Measurements from ENCODE around the gene VMP1.
"Not testable (repeated sequence)": the region's sequence is repeated elsewhere in the genome, so short reads cannot be mapped to it uniquely, and the experiment has no call there.

The VMP1 gene

DNA sequence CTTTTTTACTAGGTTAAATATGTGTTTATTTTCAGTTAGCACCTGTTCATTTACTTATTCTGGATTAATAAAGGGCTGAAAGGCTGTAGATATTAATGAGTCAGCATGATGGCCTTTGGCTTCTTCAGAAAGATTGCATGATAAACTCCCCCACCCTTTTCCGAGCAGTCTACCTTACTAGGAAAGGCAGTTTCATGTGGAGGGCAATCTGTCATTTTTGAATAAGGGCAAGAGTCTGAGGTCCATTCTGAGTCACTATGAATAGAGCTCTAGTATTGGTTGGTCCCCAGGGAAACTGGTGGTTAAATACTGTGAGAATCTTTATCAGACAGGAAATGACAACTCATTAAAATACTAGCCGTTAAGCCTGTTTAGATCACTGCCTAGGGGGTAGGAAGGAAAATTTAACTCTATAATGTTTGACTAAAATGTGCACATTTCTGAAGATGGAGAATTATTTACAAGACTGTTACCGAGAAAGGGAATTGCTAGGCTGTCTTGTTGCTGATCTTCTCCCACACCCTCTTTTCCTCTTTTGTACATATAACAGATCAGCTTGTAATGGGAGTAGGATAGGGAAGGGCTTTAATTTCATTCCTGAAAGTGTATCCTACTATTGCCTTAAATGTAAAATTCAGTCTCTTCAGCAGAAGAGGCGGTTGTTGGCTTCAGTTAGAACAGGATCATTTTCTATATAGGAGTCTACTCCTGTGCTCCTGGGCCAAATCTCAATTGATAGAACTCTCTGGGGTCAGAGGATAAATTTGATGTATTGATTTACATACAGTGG is 122.0 kb downstream of the VMP1 start:
- H3K27ac ChIP-seq (ENCODE audit: low read depth, low read length): no peak overlapping the region
- H3K4me1 ChIP-seq (ENCODE audit: insufficient read depth, low read length): peaks cover 35% of the 10 kb centered on the region
- H3K9ac ChIP-seq (ENCODE audit: low read depth, low read length): no peak overlapping the region

DNA sequence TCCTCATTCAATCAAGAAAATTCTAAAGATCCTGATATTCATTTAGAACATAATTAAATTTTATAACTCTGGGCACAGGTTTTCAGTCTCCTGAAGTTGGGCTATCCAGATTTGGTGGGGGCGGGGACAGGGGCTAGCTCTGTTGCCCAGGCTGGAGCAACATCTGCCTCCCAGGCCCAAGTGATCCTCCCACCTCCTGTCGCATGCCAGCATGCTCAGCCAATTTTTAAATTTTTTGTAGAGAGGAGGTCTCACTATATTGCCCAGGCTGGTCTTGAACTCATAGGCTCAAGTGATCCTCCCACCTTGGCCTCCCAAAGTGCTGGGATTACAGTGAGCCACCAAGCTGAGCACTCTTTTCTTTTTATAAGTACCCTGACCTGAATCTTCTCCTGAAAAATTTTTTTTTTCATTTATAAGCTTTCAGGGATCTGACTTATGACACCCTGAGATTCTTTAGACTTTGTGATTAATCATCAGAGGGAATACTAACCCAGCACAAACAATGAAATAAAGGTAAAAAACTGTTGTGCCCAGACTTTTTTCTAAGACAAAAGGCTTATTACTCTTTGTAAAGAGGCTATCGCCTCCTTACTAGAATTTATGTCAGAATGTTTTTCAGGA is 122.7 kb downstream of the VMP1 start:
- no peak overlapping the region for H3K27ac ChIP-seq (ENCODE audit: low read depth, low read length)
- H3K36me3 ChIP-seq (ENCODE audit: insufficient read depth, low read length): no peaks in the 10 kb centered on the region
- H3K9ac ChIP-seq (ENCODE audit: low read depth, low read length): no peak overlapping the region
- H3K27me3 ChIP-seq (ENCODE audit: insufficient read depth, low read length): no peaks in the 10 kb centered on the region
- 91% methylated on average over 2 of the region's 3 CpGs for WGBS
- H3K4me1 ChIP-seq (ENCODE audit: insufficient read depth, low read length): peaks cover 35% of the 10 kb centered on the region
- H3K4me3 ChIP-seq (ENCODE audit: low read length): no peak overlapping the region
- H3K9me3 ChIP-seq (ENCODE audit: insufficient read depth, low read depth, low read length): no peaks in the 10 kb centered on the region

More for the DNA sequence above, 122.0 kb downstream of the VMP1 start:
- Histone ChIP-seq H3K36me3 (ENCODE audit: insufficient read depth, low read length) (no peaks in the 10 kb centered on the region), H3K9me3 (ENCODE audit: insufficient read depth, low read depth, low read length) (no peaks in the 10 kb centered on the region), H3K27me3 (ENCODE audit: insufficient read depth, low read length) (no peaks in the 10 kb centered on the region), H3K4me3 (ENCODE audit: low read length) (no peak overlapping the region)
- WGBS: 87% methylated on average over 2 of the region's 4 CpGs

DNA sequence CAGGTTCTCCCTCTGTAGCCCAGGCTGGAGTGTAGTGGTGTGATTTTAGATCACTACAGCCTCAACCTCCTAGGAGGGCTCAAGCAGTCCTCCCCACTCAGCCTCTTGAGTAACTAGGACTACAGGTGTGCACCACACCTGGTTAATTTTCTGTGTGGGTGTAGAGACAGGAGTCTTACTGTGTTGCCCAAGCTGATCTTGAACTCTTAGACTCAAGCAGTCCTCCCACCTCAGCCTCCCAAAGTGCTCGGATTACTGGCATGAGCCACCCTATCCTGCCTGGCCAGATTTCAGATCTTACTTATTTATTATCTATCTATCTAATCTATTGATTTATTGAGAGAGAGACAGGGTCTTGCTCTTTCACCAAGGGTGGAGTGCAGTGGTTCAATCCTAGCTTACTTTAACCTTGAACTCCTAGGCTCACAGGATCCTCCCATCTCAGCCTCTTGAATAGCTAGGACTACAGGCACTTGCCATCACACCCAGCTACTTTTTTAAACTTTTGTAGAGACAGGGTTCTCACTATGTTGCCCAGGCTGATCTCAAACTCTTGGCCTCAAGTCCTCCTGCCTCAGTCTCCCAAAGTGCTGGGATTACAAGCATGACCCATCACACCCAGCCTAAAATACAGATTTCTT is 123.5 kb downstream of the VMP1 start:
- no peak overlapping the region for H3K9ac ChIP-seq (ENCODE audit: low read depth, low read length)
- WGBS: 75% methylated on average over 1 of the region's 1 CpG
- no peaks in the 10 kb centered on the region for H3K27me3 ChIP-seq (ENCODE audit: insufficient read depth, low read length)
- peaks cover 28% of the 10 kb centered on the region for H3K4me1 ChIP-seq (ENCODE audit: insufficient read depth, low read length)
- no peaks in the 10 kb centered on the region for H3K9me3 ChIP-seq (ENCODE audit: insufficient read depth, low read depth, low read length)
- H3K4me3 ChIP-seq (ENCODE audit: low read length): no peak overlapping the region
- H3K27ac ChIP-seq (ENCODE audit: low read depth, low read length): no peak overlapping the region
- H3K36me3 ChIP-seq (ENCODE audit: insufficient read depth, low read length): no peaks in the 10 kb centered on the region

GRCh38 chr17:59832883-59833379 is 125.5 kb downstream of the VMP1 start:
- no peak overlapping the region for H3K9ac ChIP-seq (ENCODE audit: low read depth, low read length)
- H3K4me3 ChIP-seq (ENCODE audit: low read length): no peak overlapping the region
- WGBS: 83% methylated on average over 4 of the region's 4 CpGs
- H3K27me3 ChIP-seq (ENCODE audit: insufficient read depth, low read length): no peaks in the 10 kb centered on the region
- H3K36me3 ChIP-seq (ENCODE audit: insufficient read depth, low read length): no peaks in the 10 kb centered on the region
- 0 out of 2 replicates have a peak overlapping the region, but pooled peaks have one; percentile 5 for H3K27ac ChIP-seq (ENCODE audit: low read depth, low read length)
- H3K4me1 ChIP-seq (ENCODE audit: insufficient read depth, low read length): peaks cover 18% of the 10 kb centered on the region
- no peaks in the 10 kb centered on the region for H3K9me3 ChIP-seq (ENCODE audit: insufficient read depth, low read depth, low read length)

DNA sequence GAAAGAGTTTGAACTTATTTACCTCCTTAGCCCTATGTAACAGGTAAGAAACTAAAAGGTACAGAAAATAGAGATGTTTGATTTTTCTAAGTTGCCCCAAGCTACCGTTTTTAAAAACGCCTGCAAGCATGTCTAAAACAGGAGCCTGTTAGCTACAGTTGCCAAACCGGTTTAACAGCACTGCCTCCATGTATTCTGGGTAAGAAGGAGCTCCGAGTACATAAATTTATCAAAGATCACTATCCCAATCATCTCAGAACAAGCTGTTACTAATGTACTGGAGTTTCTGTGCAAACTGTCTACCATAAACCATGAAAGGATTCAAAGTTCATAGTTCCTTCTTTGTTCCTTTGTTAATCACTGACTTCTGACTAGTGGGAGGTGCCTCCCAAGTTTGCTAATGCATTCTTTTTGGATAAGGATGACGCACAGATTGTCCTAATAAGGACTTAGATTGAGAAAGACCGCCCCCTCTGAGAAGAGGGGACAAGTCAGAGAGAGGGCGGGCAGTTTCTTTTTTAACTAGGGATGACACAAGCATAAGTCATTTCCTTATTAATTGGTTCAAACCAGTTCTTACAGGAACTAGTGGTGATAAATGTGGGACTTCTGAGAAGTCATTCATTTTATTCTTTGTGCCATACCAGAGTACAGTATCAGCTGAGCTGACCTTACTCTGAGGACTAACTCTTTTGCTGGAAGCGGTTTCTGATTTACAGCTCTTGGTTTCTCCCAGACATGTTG is 130.0 kb downstream of the VMP1 start:
- Histone ChIP-seq H3K27ac (ENCODE audit: low read depth, low read length) (peak overlapping the region; percentile 93), H3K9ac (ENCODE audit: low read depth, low read length) (peak overlapping the region; percentile 92), H3K9me3 (ENCODE audit: insufficient read depth, low read depth, low read length) (no peaks in the 10 kb centered on the region), H3K36me3 (ENCODE audit: insufficient read depth, low read length) (peaks cover 40% of the 10 kb centered on the region), H3K4me3 (ENCODE audit: low read length) (peak overlapping the region; percentile 80), H3K4me1 (ENCODE audit: insufficient read depth, low read length) (peaks cover 16% of the 10 kb centered on the region; the same call in 1 of the 2 replicates), H3K27me3 (ENCODE audit: insufficient read depth, low read length) (no peaks in the 10 kb centered on the region)
- 7% methylated on average over 7 of the region's 8 CpGs for WGBS

GRCh38 chr17:59838052-59838916 is 130.8 kb downstream of the VMP1 start:
- no peaks in the 10 kb centered on the region for H3K9me3 ChIP-seq (ENCODE audit: insufficient read depth, low read depth, low read length)
- H3K27ac ChIP-seq (ENCODE audit: low read depth, low read length): peak overlapping the region; percentile 93
- no peaks in the 10 kb centered on the region for H3K27me3 ChIP-seq (ENCODE audit: insufficient read depth, low read length)
- peak overlapping the region; percentile 80 for H3K4me3 ChIP-seq (ENCODE audit: low read length)
- 0% methylated on average over 8 of the region's 8 CpGs for WGBS
- H3K9ac ChIP-seq (ENCODE audit: low read depth, low read length): peak overlapping the region; percentile 92
- H3K36me3 ChIP-seq (ENCODE audit: insufficient read depth, low read length): peaks cover 40% of the 10 kb centered on the region
- peaks cover 16% of the 10 kb centered on the region; the same call in 1 of the 2 replicates for H3K4me1 ChIP-seq (ENCODE audit: insufficient read depth, low read length)

DNA sequence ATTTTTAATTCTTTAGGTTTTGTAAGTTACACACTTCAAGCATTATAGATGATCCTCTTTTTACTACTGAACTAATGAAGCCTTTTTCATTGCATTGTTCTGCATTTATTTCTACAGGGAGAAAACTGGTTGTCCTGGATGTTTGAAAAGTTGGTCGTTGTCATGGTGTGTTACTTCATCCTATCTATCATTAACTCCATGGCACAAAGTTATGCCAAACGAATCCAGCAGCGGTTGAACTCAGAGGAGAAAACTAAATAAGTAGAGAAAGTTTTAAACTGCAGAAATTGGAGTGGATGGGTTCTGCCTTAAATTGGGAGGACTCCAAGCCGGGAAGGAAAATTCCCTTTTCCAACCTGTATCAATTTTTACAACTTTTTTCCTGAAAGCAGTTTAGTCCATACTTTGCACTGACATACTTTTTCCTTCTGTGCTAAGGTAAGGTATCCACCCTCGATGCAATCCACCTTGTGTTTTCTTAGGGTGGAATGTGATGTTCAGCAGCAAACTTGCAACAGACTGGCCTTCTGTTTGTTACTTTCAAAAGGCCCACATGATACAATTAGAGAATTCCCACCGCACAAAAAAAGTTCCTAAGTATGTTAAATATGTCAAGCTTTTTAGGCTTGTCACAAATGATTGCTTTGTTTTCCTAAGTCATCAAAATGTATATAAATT is 132.3 kb downstream of the VMP1 start:
- Histone ChIP-seq H3K27ac (ENCODE audit: low read depth, low read length) (peak overlapping the region; percentile 93), H3K9ac (ENCODE audit: low read depth, low read length) (peak overlapping the region; percentile 92), H3K9me3 (ENCODE audit: insufficient read depth, low read depth, low read length) (no peaks in the 10 kb centered on the region), H3K4me1 (ENCODE audit: insufficient read depth, low read length) (peaks cover 18% of the 10 kb centered on the region), H3K36me3 (ENCODE audit: insufficient read depth, low read length) (peaks cover 40% of the 10 kb centered on the region), H3K27me3 (ENCODE audit: insufficient read depth, low read length) (no peaks in the 10 kb centered on the region), H3K4me3 (ENCODE audit: low read length) (peak overlapping the region; percentile 80)
- WGBS: 16% methylated on average over 4 of the region's 6 CpGs

- peaks cover 40% of the 10 kb centered on the region for H3K36me3 ChIP-seq (ENCODE audit: insufficient read depth, low read length)
- H3K9ac ChIP-seq (ENCODE audit: low read depth, low read length): peak overlapping the region; percentile 92
- H3K4me1 ChIP-seq (ENCODE audit: insufficient read depth, low read length): peaks cover 25% of the 10 kb centered on the region
- no peaks in the 10 kb centered on the region for H3K27me3 ChIP-seq (ENCODE audit: insufficient read depth, low read length)
- 13% methylated on average over 3 of the region's 4 CpGs for WGBS
- H3K27ac ChIP-seq (ENCODE audit: low read depth, low read length): peak overlapping the region; percentile 93
- no peaks in the 10 kb centered on the region for H3K9me3 ChIP-seq (ENCODE audit: insufficient read depth, low read depth, low read length)
- peak overlapping the region; percentile 80 for H3K4me3 ChIP-seq (ENCODE audit: low read length)
Observed at GRCh38 chr17:59840329-59841090, 133.1 kb downstream of the VMP1 start.

- peak overlapping the region; percentile 93 for H3K27ac ChIP-seq (ENCODE audit: low read depth, low read length)
Observed at GRCh38 chr17:59841091-59841881, 133.8 kb downstream of the VMP1 start.

More at GRCh38 chr17:59841091-59841881, 133.8 kb downstream of the VMP1 start:
- 43% methylated on average over 7 of the region's 7 CpGs for WGBS
- Histone ChIP-seq H3K36me3 (ENCODE audit: insufficient read depth, low read length) (peaks cover 40% of the 10 kb centered on the region), H3K9ac (ENCODE audit: low read depth, low read length) (peak overlapping the region; percentile 92), H3K4me1 (ENCODE audit: insufficient read depth, low read length) (peaks cover 33% of the 10 kb centered on the region), H3K4me3 (ENCODE audit: low read length) (peak overlapping the region; percentile 80)
- H3K9me3 ChIP-seq (ENCODE audit: insufficient read depth, low read depth, low read length); H3K27me3 ChIP-seq (ENCODE audit: insufficient read depth, low read length): not testable (repeated sequence)
